ENCODE measurements around the gene EPS8L3.
A peak's percentile ranks its signal among the peaks of the same experiment; 100 is the strongest.

Gene EPS8L3, protein sequence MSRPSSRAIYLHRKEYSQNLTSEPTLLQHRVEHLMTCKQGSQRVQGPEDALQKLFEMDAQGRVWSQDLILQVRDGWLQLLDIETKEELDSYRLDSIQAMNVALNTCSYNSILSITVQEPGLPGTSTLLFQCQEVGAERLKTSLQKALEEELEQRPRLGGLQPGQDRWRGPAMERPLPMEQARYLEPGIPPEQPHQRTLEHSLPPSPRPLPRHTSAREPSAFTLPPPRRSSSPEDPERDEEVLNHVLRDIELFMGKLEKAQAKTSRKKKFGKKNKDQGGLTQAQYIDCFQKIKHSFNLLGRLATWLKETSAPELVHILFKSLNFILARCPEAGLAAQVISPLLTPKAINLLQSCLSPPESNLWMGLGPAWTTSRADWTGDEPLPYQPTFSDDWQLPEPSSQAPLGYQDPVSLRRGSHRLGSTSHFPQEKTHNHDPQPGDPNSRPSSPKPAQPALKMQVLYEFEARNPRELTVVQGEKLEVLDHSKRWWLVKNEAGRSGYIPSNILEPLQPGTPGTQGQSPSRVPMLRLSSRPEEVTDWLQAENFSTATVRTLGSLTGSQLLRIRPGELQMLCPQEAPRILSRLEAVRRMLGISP

DNA sequence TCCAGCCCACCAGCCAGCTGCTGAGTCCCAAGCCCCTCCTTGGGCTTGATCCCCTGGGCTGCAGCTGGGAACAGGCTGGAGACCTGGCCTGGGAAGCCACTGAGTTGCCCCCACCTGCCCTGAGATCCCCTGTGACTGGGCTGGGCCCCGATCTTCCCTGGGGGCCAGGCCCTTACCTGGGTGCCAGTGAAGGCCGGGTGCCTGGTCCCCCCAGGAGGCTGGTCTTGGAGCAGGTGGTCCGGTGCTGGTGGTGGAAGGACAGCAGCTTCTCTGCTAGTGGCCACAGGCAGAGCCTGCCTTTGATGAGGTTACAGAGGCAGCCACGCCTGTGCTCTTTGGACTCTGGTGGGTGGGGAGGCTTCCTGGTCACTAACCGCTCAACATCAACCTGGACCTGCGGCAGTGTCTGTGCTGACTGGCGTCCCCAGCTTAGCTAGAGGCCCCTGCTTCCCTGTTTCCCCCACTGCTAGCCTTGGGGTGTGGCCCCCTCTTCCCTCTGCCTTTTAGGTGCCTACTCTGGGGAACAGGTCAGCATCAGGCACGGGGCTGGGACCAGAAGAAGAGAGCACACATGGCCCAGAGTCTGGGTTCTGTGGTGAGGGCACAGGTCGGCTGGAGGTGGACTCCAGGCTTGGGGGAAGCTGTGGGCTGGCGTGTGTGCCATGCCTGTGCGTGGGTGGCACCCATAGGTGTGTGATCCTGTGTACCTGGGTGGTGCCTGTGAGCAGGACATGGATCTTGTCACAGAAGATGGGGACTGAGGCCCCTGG lies at the start of gene EPS8L3:
Gene EPS8L3 (minus strand): TSS at position 278 of the 770 bp plus-strand sequence. CDS start 2,174 bp downstream, outside the sequence.
- peak within 1 kb of the TSS; percentile 100 for H3K9ac ChIP-seq (ENCODE audit: low read depth in 1 of 2, low read length in 2 of 2)
- H3K4me1 ChIP-seq (ENCODE audit: control insufficient read depth in 2 of 2, insufficient read depth in 2 of 2, low read length in 2 of 2): peaks cover 39 to 41% of the 10 kb centered on the region in 2 donors
- peak within 1 kb of the TSS; percentile 97 to 98 for H3K27ac ChIP-seq (ENCODE audit: low read depth in 2 of 2, low read length in 2 of 2)
- H3K36me3 ChIP-seq (ENCODE audit: control insufficient read depth in 2 of 2, insufficient read depth in 2 of 2, low read length in 2 of 2): peaks cover 12 to 26% of the 10 kb centered on the region in 2 donors
- H3K27me3 ChIP-seq (ENCODE audit: control insufficient read depth in 2 of 2, insufficient read depth in 2 of 2, low read length in 2 of 2): no peaks in the 10 kb centered on the region
- no peaks in the 10 kb centered on the region for H3K9me3 ChIP-seq (ENCODE audit: control insufficient read depth in 2 of 2, low read length in 2 of 2)
- peak within 1 kb of the TSS; percentile 89 to 98 for H3K4me3 ChIP-seq (ENCODE audit: low read length in 2 of 2)

DNA sequence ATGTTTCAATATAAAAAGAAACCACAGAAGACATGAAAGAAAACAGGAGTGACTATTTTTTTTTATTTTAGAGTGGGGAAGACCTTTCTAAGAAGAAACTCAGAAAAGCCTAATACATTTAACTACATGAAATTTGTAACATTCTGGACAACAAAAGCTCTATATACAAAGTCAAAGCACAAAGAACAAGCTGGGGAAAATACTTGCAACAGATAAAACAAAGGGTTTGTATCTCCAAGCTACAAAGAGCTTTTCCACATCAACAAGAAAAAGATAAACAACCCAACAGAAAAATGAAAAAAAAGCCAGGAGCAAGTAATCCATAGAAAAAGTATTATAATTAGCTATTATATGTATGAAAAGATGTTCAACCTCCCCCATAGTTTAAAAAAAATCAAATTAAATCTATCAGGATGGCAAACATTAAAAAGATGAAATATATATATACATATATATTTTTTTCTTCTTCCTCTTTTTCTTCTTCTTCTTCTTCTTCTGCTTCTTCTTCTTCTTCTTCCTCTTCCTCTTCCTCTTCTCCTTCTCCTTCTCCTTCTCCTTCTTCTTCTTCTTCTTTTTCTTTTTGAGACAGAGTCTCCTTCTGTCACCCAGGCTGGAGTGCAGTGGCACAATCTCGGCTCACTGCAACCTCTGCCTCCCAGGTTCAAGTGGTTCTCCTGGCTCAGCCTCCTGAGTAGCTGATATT lies 49.1 kb upstream of the EPS8L3 start:
- Histone ChIP-seq H3K9ac (ENCODE audit: low read depth in 1 of 2, low read length in 2 of 2) (no peak overlapping the region), H3K27ac (ENCODE audit: low read depth in 2 of 2, low read length in 2 of 2) (no peak overlapping the region)

DNA sequence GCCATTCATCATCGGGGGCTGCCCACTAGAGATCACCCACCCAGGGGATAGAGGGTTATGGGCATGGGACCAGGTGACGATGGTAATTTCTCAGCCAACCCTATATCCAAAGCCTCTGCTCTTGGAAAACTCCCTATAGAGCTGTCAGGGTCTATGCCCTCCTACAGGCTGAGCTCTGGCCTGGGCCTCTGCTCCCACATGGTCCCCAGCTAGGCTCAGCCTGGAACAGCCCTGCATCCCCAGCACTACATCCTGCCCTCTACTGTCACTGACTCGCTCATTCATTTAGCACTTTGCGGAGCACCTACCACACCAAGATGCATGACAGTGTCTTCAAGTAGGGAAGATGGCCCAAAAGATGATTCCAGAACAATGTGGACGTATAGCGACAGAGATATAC lies 45.0 kb upstream of the EPS8L3 start:
- H3K36me3 ChIP-seq (ENCODE audit: control insufficient read depth in 2 of 2, insufficient read depth in 2 of 2, low read length in 2 of 2): no peaks in the 10 kb centered on the region
- no peak overlapping the region for H3K9ac ChIP-seq (ENCODE audit: low read depth in 1 of 2, low read length in 2 of 2)
- H3K9me3 ChIP-seq (ENCODE audit: control insufficient read depth in 2 of 2, low read length in 2 of 2): no peaks in the 10 kb centered on the region
- peaks cover 0 to 2% of the 10 kb centered on the region in 2 donors for H3K4me1 ChIP-seq (ENCODE audit: control insufficient read depth in 2 of 2, insufficient read depth in 2 of 2, low read length in 2 of 2)
- no peaks in the 10 kb centered on the region for H3K27me3 ChIP-seq (ENCODE audit: control insufficient read depth in 2 of 2, insufficient read depth in 2 of 2, low read length in 2 of 2)
- H3K27ac ChIP-seq (ENCODE audit: low read depth in 2 of 2, low read length in 2 of 2): no peak overlapping the region
- H3K4me3 ChIP-seq (ENCODE audit: low read length in 2 of 2): no peak overlapping the region

More for the DNA sequence above, 49.1 kb upstream of the EPS8L3 start:
- peaks cover 0 to 5% of the 10 kb centered on the region in 2 donors for H3K9me3 ChIP-seq (ENCODE audit: control insufficient read depth in 2 of 2, low read length in 2 of 2)
- H3K36me3 ChIP-seq (ENCODE audit: control insufficient read depth in 2 of 2, insufficient read depth in 2 of 2, low read length in 2 of 2): no peaks in the 10 kb centered on the region
- H3K4me1 ChIP-seq (ENCODE audit: control insufficient read depth in 2 of 2, insufficient read depth in 2 of 2, low read length in 2 of 2): peaks cover 0 to 3% of the 10 kb centered on the region in 2 donors
- no peaks in the 10 kb centered on the region for H3K27me3 ChIP-seq (ENCODE audit: control insufficient read depth in 2 of 2, insufficient read depth in 2 of 2, low read length in 2 of 2)
- H3K4me3 ChIP-seq (ENCODE audit: low read length in 2 of 2): no peak overlapping the region

DNA sequence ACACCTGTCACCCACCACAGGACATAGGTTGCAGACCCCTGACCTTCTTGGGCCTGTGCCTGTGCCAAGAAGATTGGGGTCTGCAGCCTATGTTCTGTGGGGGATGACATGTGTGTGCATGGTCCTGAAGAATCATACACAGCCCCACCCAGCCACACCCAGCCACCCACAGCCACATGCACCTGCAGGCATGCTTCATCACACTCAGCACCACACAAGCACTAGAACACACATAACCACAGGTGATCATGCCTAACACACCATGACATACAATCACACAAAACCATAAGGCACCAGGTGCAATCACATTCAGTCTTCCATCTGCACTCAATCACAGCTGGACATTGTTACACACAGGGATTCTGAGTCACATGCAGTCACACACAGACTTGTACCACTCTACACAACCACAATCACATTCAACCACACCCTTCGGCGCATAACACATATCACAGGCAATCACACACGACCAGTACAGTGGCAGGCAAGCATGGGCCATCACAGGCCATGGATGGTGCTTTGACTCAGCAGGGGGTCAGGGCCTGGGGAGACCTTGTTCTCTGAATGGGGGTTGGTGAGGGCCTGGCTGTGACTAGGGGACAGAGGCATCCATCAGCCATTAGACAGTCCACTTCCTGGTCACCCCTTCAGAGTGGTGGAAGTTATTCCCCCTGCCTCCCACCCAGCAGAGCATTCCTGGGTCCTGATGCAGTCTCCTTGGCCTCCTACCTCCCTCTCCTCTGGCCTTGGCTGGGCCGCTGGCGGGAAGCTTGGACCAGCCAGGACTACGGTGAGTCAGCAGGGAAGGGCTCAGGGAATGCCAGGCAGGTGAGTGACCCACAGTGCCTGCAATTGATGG lies 44.3 kb upstream of the EPS8L3 start:
- no peaks in the 10 kb centered on the region for H3K36me3 ChIP-seq (ENCODE audit: control insufficient read depth in 2 of 2, insufficient read depth in 2 of 2, low read length in 2 of 2)
- H3K9ac ChIP-seq (ENCODE audit: low read depth in 1 of 2, low read length in 2 of 2): no peak overlapping the region
- no peak overlapping the region for H3K27ac ChIP-seq (ENCODE audit: low read depth in 2 of 2, low read length in 2 of 2)
- no peaks in the 10 kb centered on the region for H3K27me3 ChIP-seq (ENCODE audit: control insufficient read depth in 2 of 2, insufficient read depth in 2 of 2, low read length in 2 of 2)
- no peaks in the 10 kb centered on the region for H3K9me3 ChIP-seq (ENCODE audit: control insufficient read depth in 2 of 2, low read length in 2 of 2)
- no peak overlapping the region for H3K4me3 ChIP-seq (ENCODE audit: low read length in 2 of 2)
- H3K4me1 ChIP-seq (ENCODE audit: control insufficient read depth in 2 of 2, insufficient read depth in 2 of 2, low read length in 2 of 2): peaks cover 0 to 6% of the 10 kb centered on the region in 2 donors

DNA sequence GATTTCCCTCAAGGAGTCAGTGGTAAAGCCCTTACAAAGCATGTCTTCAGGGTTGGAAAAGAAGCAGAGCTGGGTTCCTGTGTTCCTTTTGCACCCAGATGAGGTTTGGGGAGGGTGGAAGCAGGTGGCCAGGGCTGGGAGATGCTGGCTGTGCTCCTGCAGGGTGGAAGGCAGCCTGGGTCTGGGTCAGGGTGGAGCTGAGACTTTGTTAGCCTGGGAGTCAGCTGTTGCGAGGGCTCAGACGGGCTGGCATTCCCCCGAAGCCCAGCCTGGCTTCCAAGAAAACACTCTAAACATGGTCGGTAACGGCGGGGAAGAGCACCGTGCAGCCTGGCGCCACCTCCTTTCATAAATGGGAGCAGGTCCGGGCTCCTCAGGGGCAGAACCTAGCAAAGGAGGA lies 43.7 kb upstream of the EPS8L3 start:
- no peak overlapping the region for H3K27ac ChIP-seq (ENCODE audit: low read depth in 2 of 2, low read length in 2 of 2)
- no peaks in the 10 kb centered on the region for H3K27me3 ChIP-seq (ENCODE audit: control insufficient read depth in 2 of 2, insufficient read depth in 2 of 2, low read length in 2 of 2)
- H3K4me3 ChIP-seq (ENCODE audit: low read length in 2 of 2): no peak overlapping the region
- no peak overlapping the region for H3K9ac ChIP-seq (ENCODE audit: low read depth in 1 of 2, low read length in 2 of 2)
- no peaks in the 10 kb centered on the region for H3K9me3 ChIP-seq (ENCODE audit: control insufficient read depth in 2 of 2, low read length in 2 of 2)
- no peaks in the 10 kb centered on the region for H3K36me3 ChIP-seq (ENCODE audit: control insufficient read depth in 2 of 2, insufficient read depth in 2 of 2, low read length in 2 of 2)
- H3K4me1 ChIP-seq (ENCODE audit: control insufficient read depth in 2 of 2, insufficient read depth in 2 of 2, low read length in 2 of 2): peaks cover 0 to 11% of the 10 kb centered on the region in 2 donors

DNA sequence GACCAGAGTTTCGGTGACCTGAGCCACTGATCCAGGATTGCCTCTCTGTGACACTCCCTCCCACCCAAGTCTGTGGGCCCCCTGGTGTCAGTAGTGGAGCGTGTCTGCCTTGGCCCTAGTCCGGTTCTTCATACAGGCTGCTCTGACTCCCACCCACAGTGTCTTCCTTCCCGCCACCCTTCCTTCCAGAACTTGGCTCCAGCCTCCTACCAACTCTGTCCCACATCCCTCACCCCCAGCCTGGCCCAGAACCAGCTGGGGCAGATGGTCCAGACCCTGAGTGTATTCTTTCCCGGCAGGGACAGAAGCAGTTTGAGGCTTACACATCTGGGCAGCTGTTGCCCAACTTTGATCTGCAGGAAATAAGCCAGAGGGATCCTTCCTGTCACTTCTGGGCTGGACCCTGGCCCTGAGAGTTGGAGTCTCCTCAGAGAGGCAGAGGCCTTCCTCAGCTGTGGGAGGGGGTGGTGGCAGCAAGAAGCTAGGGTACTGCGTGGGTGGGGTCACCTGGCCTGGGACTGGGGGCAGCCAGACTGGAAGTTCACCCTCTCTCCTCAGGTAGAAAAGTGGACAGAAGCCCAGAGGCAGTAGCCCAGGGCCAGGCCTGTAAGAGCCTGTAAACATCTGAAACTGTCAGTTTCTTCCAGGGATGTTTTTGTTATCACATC lies 43.1 kb upstream of the EPS8L3 start:
- no peaks in the 10 kb centered on the region for H3K36me3 ChIP-seq (ENCODE audit: control insufficient read depth in 2 of 2, insufficient read depth in 2 of 2, low read length in 2 of 2)
- H3K27ac ChIP-seq (ENCODE audit: low read depth in 2 of 2, low read length in 2 of 2): no peak overlapping the region
- H3K4me3 ChIP-seq (ENCODE audit: low read length in 2 of 2): no peak overlapping the region
- H3K9me3 ChIP-seq (ENCODE audit: control insufficient read depth in 2 of 2, low read length in 2 of 2): no peaks in the 10 kb centered on the region
- peaks cover 2 to 11% of the 10 kb centered on the region in 2 donors for H3K4me1 ChIP-seq (ENCODE audit: control insufficient read depth in 2 of 2, insufficient read depth in 2 of 2, low read length in 2 of 2)
- no peaks in the 10 kb centered on the region for H3K27me3 ChIP-seq (ENCODE audit: control insufficient read depth in 2 of 2, insufficient read depth in 2 of 2, low read length in 2 of 2)
- H3K9ac ChIP-seq (ENCODE audit: low read depth in 1 of 2, low read length in 2 of 2): no peak overlapping the region

DNA sequence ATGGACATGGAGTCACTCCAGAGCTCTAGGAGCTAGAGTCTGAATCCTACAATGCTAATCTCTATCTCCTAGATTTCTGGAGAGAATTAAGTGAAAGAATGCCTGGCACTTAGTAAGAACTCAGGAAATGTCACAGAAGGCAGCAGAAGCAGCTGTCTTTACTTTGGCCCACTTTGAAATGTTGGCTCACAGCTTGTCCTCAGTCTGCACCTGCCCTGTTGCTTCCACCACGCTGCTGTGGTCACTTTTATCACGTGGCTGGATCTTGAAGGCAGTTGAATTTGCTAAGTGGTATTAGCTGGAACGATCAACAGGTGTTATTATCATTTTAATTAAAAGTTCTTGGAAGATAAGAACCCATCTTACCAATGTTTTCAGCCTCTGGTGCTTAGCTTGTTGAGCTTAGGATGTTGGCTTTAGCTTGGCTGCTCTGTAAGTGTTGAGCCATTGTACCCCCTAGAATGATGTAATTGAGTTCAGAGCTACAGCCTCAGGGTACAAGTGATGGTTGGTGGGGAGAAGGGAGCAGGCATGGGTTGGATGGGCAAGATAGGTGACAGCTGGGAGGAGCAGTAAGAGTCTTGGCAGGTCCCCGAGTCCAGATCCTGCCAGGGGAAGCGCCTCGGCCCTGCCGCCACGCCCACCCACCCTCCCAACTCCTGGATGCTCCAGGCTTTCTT lies 41.9 kb upstream of the EPS8L3 start:
- H3K27me3 ChIP-seq (ENCODE audit: control insufficient read depth in 2 of 2, insufficient read depth in 2 of 2, low read length in 2 of 2): no peaks in the 10 kb centered on the region
- no peak overlapping the region for H3K9ac ChIP-seq (ENCODE audit: low read depth in 1 of 2, low read length in 2 of 2)
- no peaks in the 10 kb centered on the region for H3K36me3 ChIP-seq (ENCODE audit: control insufficient read depth in 2 of 2, insufficient read depth in 2 of 2, low read length in 2 of 2)
- peaks cover 2 to 11% of the 10 kb centered on the region in 2 donors for H3K4me1 ChIP-seq (ENCODE audit: control insufficient read depth in 2 of 2, insufficient read depth in 2 of 2, low read length in 2 of 2)
- H3K4me3 ChIP-seq (ENCODE audit: low read length in 2 of 2): no peak overlapping the region
- no peak overlapping the region for H3K27ac ChIP-seq (ENCODE audit: low read depth in 2 of 2, low read length in 2 of 2)
- H3K9me3 ChIP-seq (ENCODE audit: control insufficient read depth in 2 of 2, low read length in 2 of 2): no peaks in the 10 kb centered on the region

DNA sequence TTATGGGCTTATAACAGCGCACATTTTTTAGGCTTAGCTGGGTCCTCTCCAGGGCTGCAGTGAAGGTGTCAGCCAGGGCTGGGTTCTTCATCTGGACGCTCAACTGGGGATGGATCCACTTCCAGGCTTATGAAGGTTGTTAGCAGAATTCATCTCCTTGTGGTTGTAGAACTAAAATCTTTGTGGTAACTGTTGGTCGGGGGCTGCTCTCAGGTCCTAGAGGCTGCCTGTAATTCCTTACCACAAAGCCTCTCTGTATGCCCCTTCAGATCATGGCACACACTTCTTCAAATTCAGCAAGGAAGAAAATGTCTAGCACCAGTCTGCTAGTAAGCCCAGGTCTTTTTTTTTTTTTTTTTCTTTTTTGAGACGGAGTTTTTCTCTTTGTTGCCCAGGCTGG lies 40.9 kb upstream of the EPS8L3 start:
- Histone ChIP-seq H3K36me3 (ENCODE audit: control insufficient read depth in 2 of 2, insufficient read depth in 2 of 2, low read length in 2 of 2) (no peaks in the 10 kb centered on the region), H3K4me3 (ENCODE audit: low read length in 2 of 2) (no peak overlapping the region), H3K27me3 (ENCODE audit: control insufficient read depth in 2 of 2, insufficient read depth in 2 of 2, low read length in 2 of 2) (no peaks in the 10 kb centered on the region), H3K9me3 (ENCODE audit: control insufficient read depth in 2 of 2, low read length in 2 of 2) (no peaks in the 10 kb centered on the region), H3K4me1 (ENCODE audit: control insufficient read depth in 2 of 2, insufficient read depth in 2 of 2, low read length in 2 of 2) (peaks cover 2 to 11% of the 10 kb centered on the region in 2 donors), H3K27ac (ENCODE audit: low read depth in 2 of 2, low read length in 2 of 2) (no peak overlapping the region), H3K9ac (ENCODE audit: low read depth in 1 of 2, low read length in 2 of 2) (no peak overlapping the region)

Measured in mucosa of rectum (tissue), 2 donors.